Gastroesophageal sphincter (tissue), 3 donors: ENCODE data around the gene BACE1.

ENCODE experiments used
- EP300 ChIP-seq: sonication (generic); formaldehyde crosslinking; IDR thresholded peaks from one replicate; pipeline ENCODE4 v1.6.1; 2017; ENCODE audit warnings: antibody characterized with exemption, mild to moderate bottlenecking
- TF ChIP-seq, protein P1 (sequence below), 4 experiments: fragments of 200-600 bp in 2 of 4; fragments of 450-650 bp in 2 of 4; sonication (generic) in 1 of 4; IDR thresholded peaks; one replicate each; pipeline ENCODE4 v1.5.1; 2017 to 2019; ENCODE audit warnings: antibody characterized with exemption in 4 of 4, mild to moderate bottlenecking in 2 of 4, moderate library complexity in 2 of 4

DNA sequence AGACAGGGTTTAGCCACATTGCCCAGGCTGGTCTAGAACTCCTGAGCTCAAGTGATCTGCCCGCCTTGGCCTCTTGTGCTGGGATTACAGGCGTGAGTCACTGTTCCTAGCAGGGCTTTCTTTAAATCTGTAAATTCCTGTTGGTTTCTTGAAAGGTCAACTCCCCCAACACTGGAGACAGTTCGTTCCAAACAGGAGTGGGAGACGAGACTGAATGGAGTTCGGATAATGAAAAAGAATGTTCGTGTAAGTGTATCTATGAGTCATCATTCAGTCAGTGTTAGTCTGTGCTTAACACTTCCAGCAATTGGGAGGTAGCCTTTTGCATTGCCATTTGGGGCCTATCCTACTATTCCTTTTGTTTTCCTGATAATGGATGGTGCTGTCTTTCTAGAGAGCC, 34.9 kb downstream of the BACE1 start:
- no peak for TF ChIP-seq EP300
- TF ChIP-seq, protein P1, sequence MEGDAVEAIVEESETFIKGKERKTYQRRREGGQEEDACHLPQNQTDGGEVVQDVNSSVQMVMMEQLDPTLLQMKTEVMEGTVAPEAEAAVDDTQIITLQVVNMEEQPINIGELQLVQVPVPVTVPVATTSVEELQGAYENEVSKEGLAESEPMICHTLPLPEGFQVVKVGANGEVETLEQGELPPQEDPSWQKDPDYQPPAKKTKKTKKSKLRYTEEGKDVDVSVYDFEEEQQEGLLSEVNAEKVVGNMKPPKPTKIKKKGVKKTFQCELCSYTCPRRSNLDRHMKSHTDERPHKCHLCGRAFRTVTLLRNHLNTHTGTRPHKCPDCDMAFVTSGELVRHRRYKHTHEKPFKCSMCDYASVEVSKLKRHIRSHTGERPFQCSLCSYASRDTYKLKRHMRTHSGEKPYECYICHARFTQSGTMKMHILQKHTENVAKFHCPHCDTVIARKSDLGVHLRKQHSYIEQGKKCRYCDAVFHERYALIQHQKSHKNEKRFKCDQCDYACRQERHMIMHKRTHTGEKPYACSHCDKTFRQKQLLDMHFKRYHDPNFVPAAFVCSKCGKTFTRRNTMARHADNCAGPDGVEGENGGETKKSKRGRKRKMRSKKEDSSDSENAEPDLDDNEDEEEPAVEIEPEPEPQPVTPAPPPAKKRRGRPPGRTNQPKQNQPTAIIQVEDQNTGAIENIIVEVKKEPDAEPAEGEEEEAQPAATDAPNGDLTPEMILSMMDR (IDR thresholded peaks at IDR 0.05): no peak
